ENCODE data around the gene CCDC50.

Gene CCDC50

GRCh38 chr3:191378142-191378812 is 49.1 kb downstream of the CCDC50 start:
- DNase-seq (ENCODE audit: insufficient read length, low spot score) = no peak
- FAIRE-seq = no peak
- TF ChIP-seq, protein P1, sequence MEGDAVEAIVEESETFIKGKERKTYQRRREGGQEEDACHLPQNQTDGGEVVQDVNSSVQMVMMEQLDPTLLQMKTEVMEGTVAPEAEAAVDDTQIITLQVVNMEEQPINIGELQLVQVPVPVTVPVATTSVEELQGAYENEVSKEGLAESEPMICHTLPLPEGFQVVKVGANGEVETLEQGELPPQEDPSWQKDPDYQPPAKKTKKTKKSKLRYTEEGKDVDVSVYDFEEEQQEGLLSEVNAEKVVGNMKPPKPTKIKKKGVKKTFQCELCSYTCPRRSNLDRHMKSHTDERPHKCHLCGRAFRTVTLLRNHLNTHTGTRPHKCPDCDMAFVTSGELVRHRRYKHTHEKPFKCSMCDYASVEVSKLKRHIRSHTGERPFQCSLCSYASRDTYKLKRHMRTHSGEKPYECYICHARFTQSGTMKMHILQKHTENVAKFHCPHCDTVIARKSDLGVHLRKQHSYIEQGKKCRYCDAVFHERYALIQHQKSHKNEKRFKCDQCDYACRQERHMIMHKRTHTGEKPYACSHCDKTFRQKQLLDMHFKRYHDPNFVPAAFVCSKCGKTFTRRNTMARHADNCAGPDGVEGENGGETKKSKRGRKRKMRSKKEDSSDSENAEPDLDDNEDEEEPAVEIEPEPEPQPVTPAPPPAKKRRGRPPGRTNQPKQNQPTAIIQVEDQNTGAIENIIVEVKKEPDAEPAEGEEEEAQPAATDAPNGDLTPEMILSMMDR (IDR thresholded peaks at IDR 0.05; ENCODE audit: insufficient read depth, missing control alignments) = no peak

DNA sequence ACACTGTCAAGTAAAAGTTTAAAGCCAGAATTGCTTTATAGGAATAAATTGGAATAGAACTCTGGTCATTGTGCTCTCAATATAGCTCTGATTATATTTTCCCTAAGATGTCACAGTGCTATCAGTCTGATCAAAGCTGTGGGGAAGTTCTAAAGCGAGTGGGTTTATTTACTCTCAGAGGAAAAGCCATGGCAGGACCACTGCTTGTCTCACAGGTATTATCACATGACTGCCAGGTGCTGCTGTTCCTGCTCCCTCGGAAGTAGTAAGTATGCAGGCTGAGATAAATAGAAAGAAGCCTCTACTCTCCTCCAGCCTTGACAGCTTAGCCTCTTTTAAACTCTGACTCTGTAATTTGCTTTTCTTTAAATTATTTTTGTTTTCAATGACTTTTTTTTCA is 50.3 kb downstream of the CCDC50 start:
- DNase-seq (ENCODE audit: insufficient read length, low spot score) = no peak
- TF ChIP-seq, protein P1 (IDR thresholded peaks at IDR 0.05; ENCODE audit: insufficient read depth, missing control alignments) = no peak
- FAIRE-seq = no peak

- DNase-seq (ENCODE audit: insufficient read length, low spot score) (no peak), FAIRE-seq (no peak)
- TF ChIP-seq, protein P1 (IDR thresholded peaks at IDR 0.05; ENCODE audit: insufficient read depth, missing control alignments) = no peak
Observed at GRCh38 chr3:191380001-191380400, 50.8 kb downstream of the CCDC50 start.

DNA sequence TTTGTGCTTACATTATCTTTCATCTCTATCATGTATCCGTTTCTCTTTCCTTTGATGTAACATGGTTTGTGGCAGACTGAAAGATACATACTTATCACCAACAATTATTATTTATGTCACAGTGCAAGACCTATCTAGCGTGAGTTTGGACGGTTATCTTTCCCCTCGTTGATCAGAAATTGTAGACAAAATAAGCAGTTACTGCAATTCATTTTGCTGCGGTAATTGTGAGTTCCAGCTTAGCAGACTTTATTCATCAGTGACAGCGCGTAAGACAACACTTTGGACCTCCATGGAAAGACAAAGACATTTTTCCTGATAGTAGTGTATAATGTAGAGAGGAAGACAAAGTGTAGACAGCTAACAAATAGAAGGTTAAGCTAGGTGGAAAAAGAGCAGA is 52.1 kb downstream of the CCDC50 start:
- FAIRE-seq = no peak
- no peak for DNase-seq (ENCODE audit: insufficient read length, low spot score)
- TF ChIP-seq, protein P1 (IDR thresholded peaks at IDR 0.05; ENCODE audit: insufficient read depth, missing control alignments) = no peak

- TF ChIP-seq, protein P1 (IDR thresholded peaks at IDR 0.05; ENCODE audit: insufficient read depth, missing control alignments) = no peak
- FAIRE-seq (no peak), DNase-seq (ENCODE audit: insufficient read length, low spot score) (no peak)
Observed at GRCh38 chr3:191382661-191383060, 53.5 kb downstream of the CCDC50 start.

DNA sequence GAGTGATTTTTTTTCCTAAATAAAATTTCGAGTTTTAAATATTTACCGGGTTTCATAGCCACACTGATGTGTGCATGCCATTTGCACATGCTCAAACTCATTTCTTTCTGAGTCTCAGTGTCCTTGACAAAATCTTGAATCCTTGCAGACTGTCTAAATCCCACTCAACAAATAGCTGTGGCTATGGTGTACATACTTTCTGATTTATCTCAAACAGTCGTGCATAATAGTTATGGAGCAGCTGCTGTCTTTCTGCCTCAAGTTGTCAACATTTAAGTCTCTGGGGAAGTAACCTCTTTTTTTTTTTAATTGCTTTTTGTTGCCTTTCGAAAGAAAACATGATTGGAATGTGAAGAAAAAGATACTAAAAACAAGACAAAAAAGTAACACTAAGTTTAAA is 53.9 kb downstream of the CCDC50 start:
- FAIRE-seq = no peak
- TF ChIP-seq, protein P1 (IDR thresholded peaks at IDR 0.05; ENCODE audit: insufficient read depth, missing control alignments) = no peak
- DNase-seq (ENCODE audit: insufficient read length, low spot score) = no peak

DNA sequence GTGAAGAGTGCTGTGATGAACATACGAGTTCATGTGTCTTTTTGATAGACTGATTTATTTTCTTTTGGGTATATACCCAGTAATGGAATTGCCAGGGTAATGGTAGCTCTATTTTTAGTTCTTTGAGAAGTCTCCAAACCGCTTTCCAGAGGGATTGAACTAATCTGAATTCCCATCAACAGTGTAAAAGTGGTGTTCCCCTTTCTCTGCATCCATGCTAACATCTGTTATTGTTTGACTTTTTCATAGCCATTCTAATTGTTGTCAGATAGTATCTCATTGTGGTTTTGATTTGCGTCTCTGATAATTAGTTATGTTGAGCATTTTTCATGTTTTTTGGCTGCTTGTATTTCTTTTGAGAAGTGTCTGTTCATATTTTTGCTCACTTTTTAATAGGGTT is 55.9 kb downstream of the CCDC50 start:
- no peak for DNase-seq (ENCODE audit: insufficient read length, low spot score)
- no peak for FAIRE-seq
- TF ChIP-seq, protein P1 (IDR thresholded peaks at IDR 0.05; ENCODE audit: insufficient read depth, missing control alignments) = no peak

Measured in D721Med (cell line).